Measurements from ENCODE around the gene BAG5. TPM values are rescaled to one million over a fixed set of nuclear protein-coding genes. Genes with fewer than 3 reads are reported as not detected.

BAG5 gene
- polyA plus RNA-seq, 1 experiment = 12.5 TPM

DNA sequence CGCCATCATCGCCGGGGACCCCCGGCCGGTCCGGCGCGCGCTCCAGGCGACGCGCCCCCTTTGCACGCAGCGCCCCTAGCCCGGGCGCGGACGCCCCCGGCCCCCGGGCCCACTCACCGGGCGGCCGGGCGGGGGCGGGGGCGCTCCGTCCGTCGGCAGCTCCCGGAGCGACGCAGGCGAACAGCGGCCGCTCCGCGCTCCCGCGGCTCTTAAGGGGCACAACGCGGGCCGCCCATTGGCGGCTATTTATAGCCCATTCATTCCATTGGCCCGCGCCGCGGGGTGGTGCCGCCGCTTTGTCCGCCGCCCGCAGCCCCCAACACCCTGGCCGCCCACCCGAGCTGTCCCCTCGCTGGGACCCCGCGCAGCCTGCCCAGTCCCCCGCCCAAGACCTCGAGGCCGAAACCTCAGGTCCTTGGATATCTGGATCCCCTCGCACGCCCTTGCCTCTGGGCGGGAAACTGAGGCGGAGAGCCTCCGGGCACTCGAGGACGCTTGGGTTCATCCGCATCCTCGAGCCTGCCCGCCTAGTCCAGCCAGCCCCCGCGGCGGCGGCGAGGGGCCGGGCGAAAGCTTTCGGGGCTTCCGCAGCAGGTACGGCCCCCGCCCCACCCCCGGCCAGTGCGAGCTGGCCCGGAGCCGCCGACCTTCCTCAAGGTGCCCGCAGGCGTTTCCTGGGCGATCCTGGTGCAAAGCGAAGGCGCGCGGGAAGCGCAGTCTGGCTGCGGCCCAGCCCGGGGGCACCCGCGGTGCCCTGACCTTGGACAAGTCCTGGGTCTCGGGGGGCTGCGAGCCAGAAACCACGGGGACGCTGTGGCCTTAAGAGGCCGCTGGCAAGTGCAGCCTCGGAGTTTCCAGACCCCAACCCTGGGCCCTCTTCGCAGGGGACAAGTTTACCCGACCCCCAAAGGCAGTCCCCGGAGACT lies 39.5 kb downstream of the BAG5 start, which contains the start of gene CKB:
Gene CKB (minus strand): TSS at position 182 of the 926 bp plus-strand sequence. CDS start 337 bp downstream, outside the sequence.
- no peak for DNase-seq (ENCODE audit: low read depth, low spot score)
- CTCF ChIA-PET = no interaction called here
- no peak within 1 kb of the TSS for H3K27ac ChIP-seq (ENCODE audit: low read depth, low read length)
- peak within 1 kb of the TSS; percentile 53 for H3K4me3 ChIP-seq (ENCODE audit: low read depth, low read length)
- H3K9me3 ChIP-seq (ENCODE audit: control insufficient read depth, insufficient read depth, low read length) = peaks cover 6% of the 10 kb centered on the region
- POLR2A ChIA-PET = interaction anchor here (1.0 kb wide), 1 partner anchor 39 kb away, joined by 3 read pairs; no protein-coding TSS in a partner anchor
- TF ChIP-seq, protein P1, sequence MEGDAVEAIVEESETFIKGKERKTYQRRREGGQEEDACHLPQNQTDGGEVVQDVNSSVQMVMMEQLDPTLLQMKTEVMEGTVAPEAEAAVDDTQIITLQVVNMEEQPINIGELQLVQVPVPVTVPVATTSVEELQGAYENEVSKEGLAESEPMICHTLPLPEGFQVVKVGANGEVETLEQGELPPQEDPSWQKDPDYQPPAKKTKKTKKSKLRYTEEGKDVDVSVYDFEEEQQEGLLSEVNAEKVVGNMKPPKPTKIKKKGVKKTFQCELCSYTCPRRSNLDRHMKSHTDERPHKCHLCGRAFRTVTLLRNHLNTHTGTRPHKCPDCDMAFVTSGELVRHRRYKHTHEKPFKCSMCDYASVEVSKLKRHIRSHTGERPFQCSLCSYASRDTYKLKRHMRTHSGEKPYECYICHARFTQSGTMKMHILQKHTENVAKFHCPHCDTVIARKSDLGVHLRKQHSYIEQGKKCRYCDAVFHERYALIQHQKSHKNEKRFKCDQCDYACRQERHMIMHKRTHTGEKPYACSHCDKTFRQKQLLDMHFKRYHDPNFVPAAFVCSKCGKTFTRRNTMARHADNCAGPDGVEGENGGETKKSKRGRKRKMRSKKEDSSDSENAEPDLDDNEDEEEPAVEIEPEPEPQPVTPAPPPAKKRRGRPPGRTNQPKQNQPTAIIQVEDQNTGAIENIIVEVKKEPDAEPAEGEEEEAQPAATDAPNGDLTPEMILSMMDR (IDR thresholded peaks at IDR 0.05; ENCODE audit: low read depth, low read length) = no peak
- peaks cover 20% of the 10 kb centered on the region for H3K27me3 ChIP-seq (ENCODE audit: control insufficient read depth, insufficient read depth, low read length)

DNA sequence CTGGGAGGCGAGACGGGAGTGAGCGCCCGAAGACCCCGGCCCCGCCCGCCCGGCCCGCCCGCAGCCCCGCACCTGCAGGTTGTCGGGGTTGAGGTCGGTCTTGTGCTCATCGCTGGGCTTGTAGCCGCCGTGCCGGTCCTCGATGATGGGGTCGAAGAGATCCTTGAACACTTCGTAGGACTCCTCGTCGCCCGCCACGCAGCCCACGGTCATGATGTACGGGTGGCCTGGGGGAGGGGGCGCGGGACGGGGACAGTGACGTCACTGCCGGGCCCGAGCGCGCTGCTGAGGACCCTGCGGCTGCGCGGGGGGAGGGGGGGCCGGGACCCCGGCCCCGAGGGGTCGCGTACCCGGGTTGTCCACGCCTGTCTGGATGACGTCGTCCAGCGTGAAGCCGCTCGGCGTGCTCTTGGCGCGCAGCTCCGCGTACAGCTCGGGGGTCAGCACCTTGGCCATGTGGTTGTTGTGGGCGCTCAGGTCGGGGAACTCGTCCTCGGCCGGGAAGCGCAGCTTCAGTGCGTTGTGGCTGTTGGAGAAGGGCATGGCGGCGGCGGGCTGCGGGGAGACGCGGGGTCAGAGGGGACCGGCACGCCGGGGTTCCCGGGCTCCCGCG lies 40.4 kb downstream of the BAG5 start:
- CTCF ChIA-PET = interaction anchor here (0.7 to 1.1 kb wide), 2 partner anchors 21 to 25 kb away, joined by 3 to 4 read pairs; no protein-coding TSS in a partner anchor
- H3K4me3 ChIP-seq (ENCODE audit: low read depth, low read length) = peak overlapping the region; percentile 53
- POLR2A ChIA-PET = interaction anchor here (1.0 kb wide), 1 partner anchor 39 kb away, joined by 3 read pairs; no protein-coding TSS in a partner anchor
- no peak for DNase-seq (ENCODE audit: low read depth, low spot score)
- no peak overlapping the region for H3K27ac ChIP-seq (ENCODE audit: low read depth, low read length)
- TF ChIP-seq, protein P1 (IDR thresholded peaks at IDR 0.05; ENCODE audit: low read depth, low read length) = no peak
- peaks cover 6% of the 10 kb centered on the region for H3K9me3 ChIP-seq (ENCODE audit: control insufficient read depth, insufficient read depth, low read length)
- peaks cover 20% of the 10 kb centered on the region for H3K27me3 ChIP-seq (ENCODE audit: control insufficient read depth, insufficient read depth, low read length)

DNA sequence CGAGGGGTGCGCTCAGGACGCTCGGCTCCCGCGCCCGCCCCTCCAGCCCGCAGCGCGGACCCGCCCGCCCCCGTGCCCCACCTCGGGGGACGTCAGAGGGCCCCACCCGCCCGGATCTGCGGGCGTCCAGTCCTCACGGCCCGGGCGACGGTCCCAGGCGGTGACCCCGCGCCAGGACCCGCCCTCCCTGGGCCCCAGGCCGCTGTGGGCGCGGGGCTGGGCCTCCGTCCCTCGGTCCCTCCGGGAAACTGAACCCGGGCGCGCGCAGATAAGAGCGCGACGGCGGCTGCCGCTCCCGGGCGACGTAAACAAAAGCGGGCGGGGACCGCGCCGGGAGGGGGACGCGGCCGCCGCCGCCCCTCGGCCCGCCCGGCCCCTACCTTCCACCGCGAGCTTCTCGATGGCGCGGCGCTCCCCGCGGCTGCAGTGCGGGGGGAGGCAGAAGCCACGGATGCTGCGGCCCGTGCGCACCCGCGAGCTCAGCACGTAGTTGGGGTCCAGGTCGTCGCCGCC lies 41.0 kb downstream of the BAG5 start:
- POLR2A ChIA-PET = interaction anchor here (0.8 to 1.0 kb wide), 2 partner anchors 7 to 26 kb away, joined by 4 to 5 read pairs; partner anchors contain the start of gene TRMT61A

DNA sequence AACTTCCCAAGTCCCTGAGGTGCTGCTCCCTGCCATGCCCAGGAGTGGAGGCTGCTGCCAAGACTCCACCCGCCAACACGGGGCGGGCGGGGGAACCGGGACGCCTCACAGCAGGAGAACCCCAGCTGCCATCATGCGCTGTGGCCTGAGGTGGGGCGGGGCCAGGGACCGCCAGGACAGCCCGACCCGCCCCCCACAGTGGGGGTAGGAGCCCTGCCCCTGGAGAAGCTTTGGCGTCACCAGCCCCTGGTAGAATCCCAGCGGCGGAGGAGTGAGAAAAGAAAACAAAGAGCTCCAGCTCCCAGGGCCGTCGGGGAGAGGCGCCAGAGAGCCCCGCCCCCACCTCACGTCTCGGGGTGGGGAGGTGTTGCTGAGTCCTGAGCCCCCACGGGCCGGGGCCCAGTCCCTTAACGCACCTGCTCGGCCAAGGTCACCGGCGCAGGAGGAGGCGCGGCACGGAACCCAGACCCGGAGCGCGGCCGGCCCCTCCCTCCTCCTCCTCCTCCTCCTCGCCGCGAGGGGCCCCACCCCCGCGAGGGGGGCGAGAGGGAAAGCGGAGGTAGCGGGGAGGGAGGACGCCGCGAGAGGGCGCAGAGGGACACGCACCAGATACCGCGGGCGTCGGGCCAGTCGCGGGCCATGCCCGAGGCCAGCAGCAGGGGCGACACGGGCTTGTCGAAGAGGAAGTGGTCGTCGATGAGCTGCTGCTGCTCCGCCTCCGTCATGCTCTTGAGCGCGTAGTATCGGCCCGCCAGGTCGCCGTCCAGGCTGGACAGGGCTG lies 41.6 kb downstream of the BAG5 start:
- CTCF ChIA-PET = interaction anchor here (0.7 to 1.4 kb wide), 4 partner anchors 9 to 34 kb away, joined by 3 to 5 read pairs (median 4); no protein-coding TSS in a partner anchor
- no peak overlapping the region for H3K27ac ChIP-seq (ENCODE audit: low read depth, low read length)
- TF ChIP-seq, protein P1 (IDR thresholded peaks at IDR 0.05; ENCODE audit: low read depth, low read length) = peak; percentile 55

More for the DNA sequence above, 41.0 kb downstream of the BAG5 start:
- peak overlapping the region; percentile 53 for H3K4me3 ChIP-seq (ENCODE audit: low read depth, low read length)
- CTCF ChIA-PET = interaction anchor here (0.7 to 1.4 kb wide), 4 partner anchors 9 to 35 kb away, joined by 3 to 5 read pairs (median 4); no protein-coding TSS in a partner anchor
- H3K27ac ChIP-seq (ENCODE audit: low read depth, low read length) = no peak overlapping the region
- DNase-seq (ENCODE audit: low read depth, low spot score) = no peak
- TF ChIP-seq, protein P1 (IDR thresholded peaks at IDR 0.05; ENCODE audit: low read depth, low read length) = no peak
- peaks cover 6% of the 10 kb centered on the region for H3K9me3 ChIP-seq (ENCODE audit: control insufficient read depth, insufficient read depth, low read length)
- H3K27me3 ChIP-seq (ENCODE audit: control insufficient read depth, insufficient read depth, low read length) = peaks cover 20% of the 10 kb centered on the region

More for the DNA sequence above, 41.6 kb downstream of the BAG5 start:
- peaks cover 6% of the 10 kb centered on the region for H3K9me3 ChIP-seq (ENCODE audit: control insufficient read depth, insufficient read depth, low read length)
- DNase-seq (ENCODE audit: low read depth, low spot score) = no peak
- H3K4me3 ChIP-seq (ENCODE audit: low read depth, low read length) = peak overlapping the region; percentile 41
- peaks cover 20% of the 10 kb centered on the region for H3K27me3 ChIP-seq (ENCODE audit: control insufficient read depth, insufficient read depth, low read length)
- POLR2A ChIA-PET = interaction anchor here (0.8 to 1.0 kb wide), 2 partner anchors 8 to 26 kb away, joined by 4 to 5 read pairs; partner anchors contain the start of gene TRMT61A

All from AG04450 (cell line).